ENCODE results near the gene BMP7.

GRCh38 chr20:57282670-57283361, 16.4 kb upstream of the BMP7 start:
- TF ChIP-seq, protein P1, sequence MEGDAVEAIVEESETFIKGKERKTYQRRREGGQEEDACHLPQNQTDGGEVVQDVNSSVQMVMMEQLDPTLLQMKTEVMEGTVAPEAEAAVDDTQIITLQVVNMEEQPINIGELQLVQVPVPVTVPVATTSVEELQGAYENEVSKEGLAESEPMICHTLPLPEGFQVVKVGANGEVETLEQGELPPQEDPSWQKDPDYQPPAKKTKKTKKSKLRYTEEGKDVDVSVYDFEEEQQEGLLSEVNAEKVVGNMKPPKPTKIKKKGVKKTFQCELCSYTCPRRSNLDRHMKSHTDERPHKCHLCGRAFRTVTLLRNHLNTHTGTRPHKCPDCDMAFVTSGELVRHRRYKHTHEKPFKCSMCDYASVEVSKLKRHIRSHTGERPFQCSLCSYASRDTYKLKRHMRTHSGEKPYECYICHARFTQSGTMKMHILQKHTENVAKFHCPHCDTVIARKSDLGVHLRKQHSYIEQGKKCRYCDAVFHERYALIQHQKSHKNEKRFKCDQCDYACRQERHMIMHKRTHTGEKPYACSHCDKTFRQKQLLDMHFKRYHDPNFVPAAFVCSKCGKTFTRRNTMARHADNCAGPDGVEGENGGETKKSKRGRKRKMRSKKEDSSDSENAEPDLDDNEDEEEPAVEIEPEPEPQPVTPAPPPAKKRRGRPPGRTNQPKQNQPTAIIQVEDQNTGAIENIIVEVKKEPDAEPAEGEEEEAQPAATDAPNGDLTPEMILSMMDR (CRISPR knock-in tag; IDR thresholded peaks at IDR 0.05), result no peak
- TF ChIP-seq NKX3-1 (CRISPR knock-in tag; IDR thresholded peaks at IDR 0.05) (no peak), EZH2 (conservative IDR thresholded peaks at IDR 0.05; ENCODE audit: low read depth, low read length) (0 out of 2 replicates have a peak, but pooled peaks have one; percentile 34), ZNF274 (CRISPR knock-in tag; IDR thresholded peaks at IDR 0.05) (no peak), JUND (CRISPR knock-in tag; IDR thresholded peaks at IDR 0.05) (no peak), DNMT1 (CRISPR knock-in tag; IDR thresholded peaks at IDR 0.05) (no peak), POLR2A (IDR thresholded peaks at IDR 0.05; ENCODE audit: insufficient read depth in 1 of 2, low read depth in 2 of 2, low read length in 2 of 2) (no peak), GATAD1 (CRISPR knock-in tag; IDR thresholded peaks at IDR 0.05) (no peak)
- TF ChIP-seq, protein P2, sequence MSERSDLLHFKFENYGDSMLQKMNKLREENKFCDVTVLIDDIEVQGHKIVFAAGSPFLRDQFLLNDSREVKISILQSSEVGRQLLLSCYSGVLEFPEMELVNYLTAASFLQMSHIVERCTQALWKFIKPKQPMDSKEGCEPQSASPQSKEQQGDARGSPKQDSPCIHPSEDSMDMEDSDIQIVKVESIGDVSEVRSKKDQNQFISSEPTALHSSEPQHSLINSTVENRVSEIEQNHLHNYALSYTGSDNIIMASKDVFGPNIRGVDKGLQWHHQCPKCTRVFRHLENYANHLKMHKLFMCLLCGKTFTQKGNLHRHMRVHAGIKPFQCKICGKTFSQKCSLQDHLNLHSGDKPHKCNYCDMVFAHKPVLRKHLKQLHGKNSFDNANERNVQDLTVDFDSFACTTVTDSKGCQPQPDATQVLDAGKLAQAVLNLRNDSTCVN (CRISPR knock-in tag; IDR thresholded peaks at IDR 0.05; ENCODE audit: borderline replicate concordance), result no peak
